AG04449 (cell line): ENCODE results near the gene MXD1.

Source experiments
- CTCF ChIA-PET: fragments of 350-600 bp; formaldehyde crosslinking; extraction: SDS; loops from one replicate; lab custom pipeline; 2021; ENCODE audit warnings: antibody characterized with exemption; lab: Yijun Ruan, JAX
- POLR2A ChIA-PET: fragments of 400-600, 350-600 bp; formaldehyde crosslinking; extraction: SDS; loops from one replicate; lab custom pipeline; 2020; ENCODE audit warnings: antibody characterized with exemption, inconsistent platforms; lab: Yijun Ruan, JAX
- DNase-seq: peaks from one replicate; pipeline ENCODE4 v3.0.0-alpha.2; 2010; ENCODE audit warnings: low read depth, low spot score
- H3K4me3 ChIP-seq: 2 replicates; pipeline ENCODE4 v1.5.1; 2011; ENCODE audit warnings: low read depth, mild to moderate bottlenecking, control low read depth, low read length
- CTCF ChIP-seq: IDR thresholded peaks from one replicate; pipeline ENCODE4 v1.5.1; 2011; ENCODE audit warnings: mild to moderate bottlenecking, moderate library complexity, low read length, control low read depth, inconsistent platforms; ENCODE audit not compliant: insufficient read depth; ENCODE audit errors: missing control alignments

MXD1 gene

DNA sequence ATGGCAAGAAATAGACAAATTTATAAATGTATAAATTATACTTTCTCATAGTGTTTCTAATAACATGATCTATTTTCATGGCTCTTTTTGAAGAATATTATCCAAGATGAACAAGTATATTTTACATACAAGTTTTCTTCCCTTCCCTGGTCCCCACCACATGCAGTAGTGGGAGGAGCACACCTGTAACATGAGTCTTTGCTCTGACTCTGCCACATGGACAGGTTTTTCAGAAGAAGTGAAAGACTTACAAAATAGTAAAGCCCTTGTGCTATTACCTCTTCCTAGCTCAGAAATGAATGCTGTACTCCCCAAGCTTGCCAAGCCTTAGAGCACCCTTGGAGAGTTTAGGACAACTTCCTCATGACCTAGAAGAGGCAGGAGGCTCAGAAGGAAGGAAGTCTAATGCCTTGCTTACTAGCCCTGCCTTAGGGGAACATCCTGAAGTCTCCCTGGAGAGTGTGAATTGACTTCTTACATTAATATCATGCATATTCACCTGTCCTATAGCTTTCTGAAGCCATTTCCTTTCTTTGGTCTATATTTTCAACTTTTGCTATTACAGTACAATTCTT lies 18.4 kb downstream of the MXD1 start:
- DNase-seq: no peak
- POLR2A ChIA-PET: interaction anchor here (1.0 to 1.5 kb wide), 2 partner anchors 13 to 19 kb away, joined by 6 to 10 read pairs; partner anchors contain the start of gene MXD1

DNA sequence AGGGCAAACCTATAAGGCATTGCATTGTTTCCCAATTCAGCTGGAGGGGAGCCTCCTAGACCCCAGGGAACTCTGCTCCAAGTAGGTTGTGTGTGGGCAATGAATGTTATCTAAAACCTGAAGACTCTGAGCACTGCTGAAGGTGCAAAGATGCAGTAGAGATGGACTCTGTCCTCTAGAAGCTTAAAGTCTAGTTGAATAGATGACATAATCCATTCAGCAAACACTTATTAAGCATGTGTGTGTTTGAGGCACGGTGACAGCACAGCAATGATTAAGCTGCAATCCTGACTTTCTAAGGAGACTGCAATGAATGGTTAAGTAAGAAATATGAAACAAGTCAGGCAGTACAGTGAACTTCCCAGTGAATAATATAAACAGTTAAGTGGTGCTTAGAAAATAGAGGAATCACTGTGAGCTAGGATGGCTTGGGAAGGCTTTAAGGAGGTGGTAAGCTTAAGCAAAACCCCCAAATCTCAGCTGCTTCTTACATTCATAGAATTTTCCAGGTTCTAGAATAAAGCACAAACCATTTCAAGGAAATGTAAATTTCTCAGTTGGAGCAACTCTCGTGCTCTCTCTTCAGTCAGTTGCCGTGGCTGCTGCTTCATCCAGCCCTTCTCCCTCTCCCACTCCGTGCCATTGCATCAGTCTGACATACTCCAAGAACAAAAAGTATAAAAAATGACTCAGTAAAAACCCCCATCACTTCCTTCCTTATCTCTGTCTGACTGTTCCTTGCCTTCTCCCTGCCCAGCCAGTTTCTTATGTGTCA lies 19.1 kb downstream of the MXD1 start:
- peak overlapping the region; percentile 4; the same call in 1 of the 2 replicates for H3K4me3 ChIP-seq
- no peak for DNase-seq
- ChIA-PET CTCF (interaction anchor here (0.9 to 1.9 kb wide), 6 partner anchors 10 to 209 kb away, joined by 4 to 7 read pairs (median 5); partner anchors contain the start of gene MXD1), POLR2A (interaction anchor here (0.6 to 1.5 kb wide), 3 partner anchors 12 to 141 kb away, joined by 3 to 10 read pairs (median 6); partner anchors contain the start of gene MXD1)
- no peak for TF ChIP-seq CTCF

More for the DNA sequence above, 18.4 kb downstream of the MXD1 start:
- CTCF ChIA-PET: interaction anchor here (0.9 to 1.9 kb wide), 5 partner anchors 10 to 139 kb away, joined by 4 to 7 read pairs (median 5); partner anchors contain the start of gene MXD1
- no peak overlapping the region for H3K4me3 ChIP-seq
- no peak for TF ChIP-seq CTCF

GRCh38 chr2:69934614-69934908 lies 19.7 kb downstream of the MXD1 start:
- ChIA-PET POLR2A (interaction anchor here (0.6 to 1.5 kb wide), 4 partner anchors 12 to 141 kb away, joined by 3 to 10 read pairs (median 4); partner anchors contain the start of gene MXD1), CTCF (interaction anchor here (0.9 to 1.9 kb wide), 5 partner anchors 11 to 210 kb away, joined by 4 to 7 read pairs (median 5); partner anchors contain the start of gene MXD1)
- no peak overlapping the region for H3K4me3 ChIP-seq
- no peak for DNase-seq
- no peak for TF ChIP-seq CTCF

DNA sequence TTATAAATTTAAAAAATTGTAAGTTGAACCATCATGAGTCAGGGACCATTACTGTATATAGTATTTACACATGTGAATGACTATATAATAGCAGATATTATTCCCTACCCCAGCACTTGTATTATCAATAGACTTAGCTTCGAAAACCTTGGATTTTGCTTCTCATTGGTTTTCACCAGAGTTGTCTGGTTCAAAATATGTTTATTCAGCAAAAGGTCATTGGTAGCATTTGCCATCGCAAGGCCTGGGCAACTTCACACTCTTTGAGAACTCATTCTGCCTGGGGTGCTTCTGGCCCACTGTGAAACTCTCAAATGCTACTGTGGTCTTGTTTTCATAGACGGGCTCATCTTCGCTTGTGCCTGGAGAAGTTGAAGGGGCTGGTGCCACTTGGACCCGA lies 20.1 kb downstream of the MXD1 start:
- no peak for TF ChIP-seq CTCF
- H3K4me3 ChIP-seq: no peak overlapping the region
- ChIA-PET POLR2A (interaction anchor here (0.7 to 1.5 kb wide), 2 partner anchors 11 to 21 kb away, joined by 3 to 6 read pairs; no protein-coding TSS in a partner anchor), CTCF (interaction anchor here (1.8 to 1.9 kb wide), 2 partner anchors 21 to 210 kb away, joined by 5 to 7 read pairs; partner anchors contain the start of gene MXD1)
- no peak for DNase-seq

DNA sequence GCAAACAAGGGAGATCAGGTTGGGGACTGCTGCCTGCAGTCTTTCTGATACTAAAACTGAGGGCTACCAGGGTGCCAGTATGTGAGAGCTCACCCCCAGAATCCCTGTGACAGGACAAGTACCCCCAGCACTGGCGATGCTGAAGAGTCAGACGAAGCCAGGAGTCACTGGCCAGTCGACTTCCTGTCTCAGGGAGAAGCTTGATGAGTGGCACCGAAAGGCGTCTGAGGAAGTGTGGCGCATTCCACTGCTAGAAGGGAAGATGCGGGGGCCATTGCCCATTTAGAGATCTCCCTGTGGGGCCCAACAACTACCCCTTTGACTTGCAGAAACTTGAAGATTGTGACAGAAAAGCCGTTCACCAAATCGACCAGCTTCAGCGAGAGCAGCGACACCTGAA lies 22.0 kb downstream of the MXD1 start:
- ChIA-PET POLR2A (no interaction called here), CTCF (interaction anchor here (1.1 kb wide), 1 partner anchor 9 kb away, joined by 5 read pairs; no protein-coding TSS in a partner anchor)

More for the DNA sequence above, 22.0 kb downstream of the MXD1 start:
- DNase-seq: no peak
- no peak overlapping the region for H3K4me3 ChIP-seq
- TF ChIP-seq CTCF: no peak
